Fibroblast of skin of left biceps (primary cell): ENCODE measurements around the gene CUL9.
A peak's percentile ranks its signal among the peaks of the same experiment; 100 is the strongest.

Experiments
- DNase-seq, 2 experiments: peaks; one replicate each; pipeline ENCODE4 v3.0.0-alpha.2; 2013; ENCODE audit warnings: low read depth in 2 of 2

Gene CUL9

GRCh38 chr6:43255408-43256054 is 73.5 kb downstream of the CUL9 start:
- DNase-seq, result no peak

GRCh38 chr6:43256670-43257366 is 74.8 kb downstream of the CUL9 start:
- DNase-seq, result no peak

GRCh38 chr6:43257367-43258145 is 75.6 kb downstream of the CUL9 start:
- DNase-seq, result no peak

GRCh38 chr6:43258180-43258579 is 76.2 kb downstream of the CUL9 start:
- DNase-seq, result no peak

- DNase-seq, result no peak
Measured at GRCh38 chr6:43258807-43259686, 77.1 kb downstream of the CUL9 start.

GRCh38 chr6:43260791-43261190 is 78.8 kb downstream of the CUL9 start:
- no peak for DNase-seq

- DNase-seq, result no peak
Measured at GRCh38 chr6:43261198-43261597, 79.2 kb downstream of the CUL9 start.

GRCh38 chr6:43262000-43262779 is 80.2 kb downstream of the CUL9 start:
- DNase-seq, result no peak

- DNase-seq, result no peak
Measured at GRCh38 chr6:43262780-43263313, 80.9 kb downstream of the CUL9 start.

- DNase-seq, result peak; percentile 17 to 21
Measured at GRCh38 chr6:43263314-43264178, 81.5 kb downstream of the CUL9 start.

GRCh38 chr6:43264599-43265145 is 82.7 kb downstream of the CUL9 start:
- no peak for DNase-seq

GRCh38 chr6:43265564-43265963 is 83.6 kb downstream of the CUL9 start:
- DNase-seq, result no peak

GRCh38 chr6:43267619-43268354 is 85.8 kb downstream of the CUL9 start:
- DNase-seq, result no peak

- no peak for DNase-seq
Measured at GRCh38 chr6:43268355-43268700, 86.3 kb downstream of the CUL9 start.

- DNase-seq, result no peak
Measured at GRCh38 chr6:43268782-43269272, 86.8 kb downstream of the CUL9 start.

- DNase-seq, result no peak
Measured at GRCh38 chr6:43269273-43270007, 87.4 kb downstream of the CUL9 start.

GRCh38 chr6:43271103-43271815 is 89.3 kb downstream of the CUL9 start:
- DNase-seq, result no peak
